ENCODE data around the gene SPATA17.

GRCh38 chr1:217812175-217812574 is 181.0 kb downstream of the SPATA17 start:
- TF ChIP-seq CTCF (conservative IDR thresholded peaks at IDR 0.05 in 1 of 2, IDR thresholded peaks at IDR 0.05 in 1 of 2; ENCODE audit: extremely low read depth in 1 of 2, insufficient read depth in 1 of 2, low read depth in 1 of 2, low read length in 2 of 2) (no peak), EZH2 (IDR thresholded peaks at IDR 0.05; ENCODE audit: borderline replicate concordance, low read length) (no peak)
